GM19193 (cell line): ENCODE measurements around the gene TMC5.

Experiments used
- POLR2A ChIP-seq: IDR thresholded peaks from 4 replicates; pipeline ENCODE4 v1.6.1; 2011; ENCODE audit not compliant: insufficient read depth, insufficient read length; ENCODE audit errors: extremely low read depth

Gene TMC5

GRCh38 chr16:19517424-19518089 lies 99.9 kb downstream of the TMC5 start:
- TF ChIP-seq POLR2A = no peak

- no peak for TF ChIP-seq POLR2A
Measured at GRCh38 chr16:19518388-19518787, 100.7 kb downstream of the TMC5 start.

- TF ChIP-seq POLR2A = no peak
Measured at GRCh38 chr16:19520861-19521331, 103.2 kb downstream of the TMC5 start.

GRCh38 chr16:19521471-19522396 lies 104.1 kb downstream of the TMC5 start, which contains the start of gene GDE1:
TSS of gene GDE1 (minus strand) at chr16:19522098. CDS start at chr16:19521964, 134 bp downstream.
- peak; percentile 90 for TF ChIP-seq POLR2A

- no peak for TF ChIP-seq POLR2A
Measured at GRCh38 chr16:19522397-19522732, 104.7 kb downstream of the TMC5 start.

GRCh38 chr16:19522760-19523159 lies 105.1 kb downstream of the TMC5 start:
- TF ChIP-seq POLR2A = no peak

- no peak for TF ChIP-seq POLR2A
Measured at GRCh38 chr16:19523184-19523558, 105.5 kb downstream of the TMC5 start.

GRCh38 chr16:19523559-19524355 lies 106.1 kb downstream of the TMC5 start, which contains the start of gene CCP110:
TSS of gene CCP110 (plus strand) at chr16:19523942. CDS start at chr16:19527882, 3,940 bp downstream.
- TF ChIP-seq POLR2A = peak; percentile 68

GRCh38 chr16:19524356-19524615 lies 106.6 kb downstream of the TMC5 start:
- no peak for TF ChIP-seq POLR2A

GRCh38 chr16:19524616-19525384 lies 107.1 kb downstream of the TMC5 start:
- no peak for TF ChIP-seq POLR2A

GRCh38 chr16:19525385-19525723 lies 107.7 kb downstream of the TMC5 start:
- TF ChIP-seq POLR2A = no peak

GRCh38 chr16:19527161-19527560 lies 109.5 kb downstream of the TMC5 start:
- TF ChIP-seq POLR2A = no peak

- no peak for TF ChIP-seq POLR2A
Measured at GRCh38 chr16:19528666-19529065, 111.0 kb downstream of the TMC5 start.

GRCh38 chr16:19532601-19533000 lies 114.9 kb downstream of the TMC5 start:
- TF ChIP-seq POLR2A = no peak
